KOPT-K1 (cell line): ENCODE results near the gene CASP7.

Source experiments
- H3K27ac ChIP-seq: fragments of 200-600 bp; sonication (generic); 2 replicates; pipeline ENCODE4 v1.5.1; 2016; ENCODE audit warnings: antibody characterized with exemption, mild to moderate bottlenecking, low read depth, low read length; ENCODE audit not compliant: poor library complexity, severe bottlenecking
- H3K36me3 ChIP-seq: fragments of 200-600 bp; sonication (generic); 2 replicates; pipeline ENCODE4 v1.5.1; 2017; ENCODE audit warnings: antibody characterized with exemption, mild to moderate bottlenecking, low read length, moderate library complexity; ENCODE audit not compliant: insufficient read depth
- H3K9me3 ChIP-seq: fragments of 200-600 bp; sonication (generic); 2 replicates; pipeline ENCODE4 v1.5.1; 2017; ENCODE audit warnings: antibody characterized with exemption, low read length, mild to moderate bottlenecking; ENCODE audit not compliant: insufficient read depth, poor library complexity, severe bottlenecking

CASP7 gene

GRCh38 chr10:113713640-113713982, 33.9 kb downstream of the CASP7 start:
- H3K9me3 ChIP-seq: no peaks in the 10 kb centered on the region
- H3K36me3 ChIP-seq: peaks cover 40% of the 10 kb centered on the region
- H3K27ac ChIP-seq: no peak overlapping the region

GRCh38 chr10:113716109-113716910, 36.6 kb downstream of the CASP7 start:
- no peaks in the 10 kb centered on the region for H3K9me3 ChIP-seq
- H3K36me3 ChIP-seq: peaks cover 36% of the 10 kb centered on the region; the same call in 1 of the 2 replicates

GRCh38 chr10:113718969-113719822, 39.5 kb downstream of the CASP7 start:
- Histone ChIP-seq H3K36me3 (peaks cover 54% of the 10 kb centered on the region), H3K9me3 (no peaks in the 10 kb centered on the region), H3K27ac (no peak overlapping the region)

More at GRCh38 chr10:113716109-113716910, 36.6 kb downstream of the CASP7 start:
- no peak overlapping the region for H3K27ac ChIP-seq

- Histone ChIP-seq H3K9me3 (no peaks in the 10 kb centered on the region), H3K27ac (no peak overlapping the region), H3K36me3 (peaks cover 60% of the 10 kb centered on the region)
These were observed 40.7 kb downstream of the CASP7 start for GRCh38 chr10:113720386-113720785.

DNA sequence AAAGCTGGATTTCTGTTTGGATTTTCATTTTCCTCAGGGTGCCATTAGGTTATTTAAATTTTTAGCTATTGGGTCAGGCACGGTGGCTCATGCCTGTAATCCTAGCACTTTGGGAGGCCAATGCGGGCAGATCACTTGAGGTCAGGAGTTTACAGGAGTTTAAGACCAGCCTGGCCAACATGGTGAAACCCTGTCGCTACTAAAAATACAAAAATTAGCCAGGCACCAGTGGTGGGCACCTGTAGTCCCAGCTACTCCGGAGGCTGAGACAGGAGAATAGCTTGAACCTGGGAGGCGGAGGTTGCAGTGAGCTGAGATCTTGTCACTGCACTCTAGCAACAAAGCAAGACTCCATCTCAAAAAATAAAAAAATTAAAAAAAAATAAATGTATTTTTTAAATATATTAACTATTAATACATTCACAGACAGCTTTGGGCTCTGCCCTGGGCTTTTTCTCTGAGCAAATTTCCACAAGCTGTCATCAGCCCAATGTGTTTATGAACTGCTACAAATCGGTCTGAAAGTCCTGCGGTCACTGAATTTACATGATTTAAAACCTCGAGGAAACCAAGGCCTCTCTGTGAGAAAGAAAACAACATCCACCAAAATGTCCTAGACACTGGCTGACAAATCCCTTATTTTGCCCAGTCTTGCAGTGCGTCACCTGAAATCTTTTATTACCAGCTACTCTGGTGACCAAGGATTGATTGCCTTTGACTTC, 52.6 kb downstream of the CASP7 start:
- no peak overlapping the region for H3K27ac ChIP-seq
- H3K9me3 ChIP-seq: no peaks in the 10 kb centered on the region
- peaks cover 35% of the 10 kb centered on the region for H3K36me3 ChIP-seq

DNA sequence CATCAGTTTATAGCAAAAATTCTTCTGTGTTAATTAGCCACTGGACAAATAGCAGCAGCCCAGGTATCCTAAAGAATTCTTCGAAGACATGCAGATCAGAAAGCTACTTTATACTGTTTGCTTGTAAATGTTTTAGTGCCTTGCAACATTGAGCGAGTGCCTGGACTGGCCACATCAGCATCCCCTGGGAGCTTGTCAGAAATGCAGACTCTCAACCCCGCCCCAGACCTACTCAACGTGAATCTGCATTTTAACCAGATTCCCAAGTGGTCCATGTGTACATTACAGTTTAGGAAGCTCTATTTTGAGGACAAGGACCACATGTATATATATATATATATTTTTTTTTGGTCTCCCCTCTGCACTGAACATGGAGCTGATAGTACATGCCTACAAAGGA, 53.3 kb downstream of the CASP7 start:
- H3K36me3 ChIP-seq: peaks cover 30% of the 10 kb centered on the region
- H3K27ac ChIP-seq: no peak overlapping the region
- H3K9me3 ChIP-seq: no peaks in the 10 kb centered on the region

DNA sequence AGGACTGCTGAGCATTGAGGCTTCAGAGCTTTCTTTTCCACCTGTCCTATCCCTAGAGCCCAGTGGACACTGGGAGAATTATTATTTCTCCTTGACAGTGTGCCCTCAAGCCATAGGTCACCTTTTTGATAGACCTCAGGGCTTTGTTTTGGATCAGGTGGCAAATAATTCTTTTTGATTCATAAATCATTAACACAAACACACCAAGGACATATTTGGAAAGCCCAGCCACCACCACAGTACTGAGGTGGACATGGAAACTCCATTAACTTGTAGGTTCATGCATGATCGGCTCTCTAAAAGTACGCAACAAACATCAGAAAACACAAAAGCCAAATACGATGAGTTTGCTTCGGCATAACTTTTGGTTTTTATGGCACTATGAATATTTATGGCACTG, 53.9 kb downstream of the CASP7 start:
- no peak overlapping the region for H3K27ac ChIP-seq
- peaks cover 24% of the 10 kb centered on the region for H3K36me3 ChIP-seq
- H3K9me3 ChIP-seq: no peaks in the 10 kb centered on the region

- Histone ChIP-seq H3K9me3 (no peaks in the 10 kb centered on the region), H3K36me3 (peaks cover under 1% of the 10 kb centered on the region), H3K27ac (no peak overlapping the region)
These were observed 56.2 kb downstream of the CASP7 start for GRCh38 chr10:113735913-113736312.

DNA sequence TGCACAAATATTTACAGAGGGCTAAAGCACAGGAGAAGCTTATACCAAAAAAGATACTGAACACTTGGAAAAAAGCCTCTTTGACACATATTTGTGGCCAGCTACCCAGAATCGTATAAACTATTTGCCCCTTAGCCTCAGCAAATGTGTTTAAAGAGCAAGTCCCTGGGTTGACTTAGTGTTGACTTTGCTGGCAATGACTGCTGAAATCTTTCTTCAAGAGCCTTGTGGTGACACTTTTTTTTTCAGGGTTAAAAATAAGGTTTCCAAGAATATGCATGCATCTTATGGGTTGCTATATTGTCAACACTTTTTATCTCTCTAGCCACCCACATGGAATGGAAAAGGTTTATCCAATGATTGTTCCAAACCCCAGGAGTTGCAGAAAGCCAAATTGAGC, 56.9 kb downstream of the CASP7 start:
- no peak overlapping the region for H3K27ac ChIP-seq
- no peaks in the 10 kb centered on the region; the same call in 1 of the 2 replicates for H3K36me3 ChIP-seq
- H3K9me3 ChIP-seq: no peaks in the 10 kb centered on the region

DNA sequence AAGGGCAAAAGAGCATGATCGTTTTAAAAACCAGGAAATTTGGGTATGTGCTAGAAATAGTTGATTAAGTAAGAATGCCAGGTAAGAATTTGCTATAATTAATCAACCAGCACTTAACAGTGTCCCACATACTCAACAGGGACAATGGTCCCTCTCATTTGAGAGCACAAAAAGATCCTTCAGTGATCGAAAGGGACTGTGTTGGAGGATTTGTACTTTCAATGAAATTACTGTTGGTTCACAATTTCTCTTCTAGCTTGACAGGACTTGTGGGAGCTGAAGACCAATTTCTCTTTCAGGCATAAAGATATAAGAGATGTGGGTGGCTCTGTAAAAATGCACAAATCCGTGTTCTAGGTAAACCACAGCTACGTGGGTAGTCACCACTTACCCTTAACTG, 59.3 kb downstream of the CASP7 start:
- H3K27ac ChIP-seq: no peak overlapping the region
- no peaks in the 10 kb centered on the region for H3K36me3 ChIP-seq
- H3K9me3 ChIP-seq: no peaks in the 10 kb centered on the region

DNA sequence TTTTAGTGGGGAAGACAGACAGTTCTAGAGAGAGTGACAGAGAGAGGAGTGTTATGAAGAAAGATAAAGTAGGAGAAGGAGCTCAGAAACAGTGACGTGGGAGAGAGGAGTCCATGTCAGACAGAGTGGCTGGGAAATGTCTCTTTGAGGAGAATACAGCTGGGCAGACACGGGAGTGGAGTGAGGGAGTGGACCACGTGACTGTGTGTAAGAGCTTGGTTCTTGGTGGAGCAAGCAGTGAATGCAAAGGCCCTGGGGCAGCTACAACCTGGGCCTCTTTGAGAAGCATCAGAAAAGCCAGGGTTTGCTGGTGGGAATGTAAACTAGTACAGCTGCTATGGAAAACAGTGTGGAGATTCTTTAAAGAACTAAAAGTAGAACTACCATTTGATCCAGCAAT, 59.9 kb downstream of the CASP7 start:
- Histone ChIP-seq H3K27ac (no peak overlapping the region), H3K36me3 (no peaks in the 10 kb centered on the region), H3K9me3 (no peaks in the 10 kb centered on the region)

DNA sequence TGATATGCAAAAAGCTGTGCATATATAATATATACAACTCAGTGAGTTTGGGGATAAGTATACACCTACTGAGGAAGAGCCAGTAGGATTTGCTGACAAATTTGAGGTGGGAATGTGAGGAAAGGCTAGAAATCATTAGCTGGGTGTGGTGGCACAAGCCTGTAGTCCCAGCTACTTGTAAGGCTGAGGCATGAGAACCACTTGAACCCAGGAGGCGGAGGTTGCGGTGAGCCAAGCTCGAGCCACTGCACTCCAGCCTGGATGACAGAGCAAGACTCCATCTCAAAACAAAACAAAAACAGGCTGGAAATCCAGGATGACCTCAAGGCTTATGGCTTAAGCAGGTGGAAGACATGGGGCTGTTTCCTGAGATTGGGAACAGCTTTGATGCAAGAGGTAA, 61.1 kb downstream of the CASP7 start:
- Histone ChIP-seq H3K27ac (no peak overlapping the region), H3K36me3 (no peaks in the 10 kb centered on the region), H3K9me3 (no peaks in the 10 kb centered on the region)

- Histone ChIP-seq H3K27ac (no peak overlapping the region), H3K36me3 (no peaks in the 10 kb centered on the region), H3K9me3 (no peaks in the 10 kb centered on the region)
These were observed 62.8 kb downstream of the CASP7 start for GRCh38 chr10:113742466-113742865.

DNA sequence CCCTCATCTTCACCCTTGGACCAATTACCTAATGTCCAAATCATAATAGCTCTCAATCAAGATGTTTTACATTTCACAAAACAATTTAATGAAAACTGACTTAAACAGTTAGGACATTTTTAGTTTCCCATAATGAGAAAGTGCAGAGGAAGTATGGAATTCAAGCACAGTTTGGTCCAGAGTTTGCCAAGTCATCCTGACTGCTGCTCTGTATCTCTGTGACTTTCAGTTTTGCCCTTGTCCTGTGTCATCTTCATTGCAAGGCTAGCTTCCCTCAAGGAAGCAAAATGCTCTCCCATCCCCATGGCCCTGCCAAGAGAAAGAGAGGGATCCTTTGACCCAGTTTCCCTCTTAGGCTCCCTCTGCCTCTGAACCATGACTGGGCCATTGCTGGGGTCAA, 63.9 kb downstream of the CASP7 start:
- H3K9me3 ChIP-seq: no peaks in the 10 kb centered on the region
- no peaks in the 10 kb centered on the region for H3K36me3 ChIP-seq
- H3K27ac ChIP-seq: no peak overlapping the region

DNA sequence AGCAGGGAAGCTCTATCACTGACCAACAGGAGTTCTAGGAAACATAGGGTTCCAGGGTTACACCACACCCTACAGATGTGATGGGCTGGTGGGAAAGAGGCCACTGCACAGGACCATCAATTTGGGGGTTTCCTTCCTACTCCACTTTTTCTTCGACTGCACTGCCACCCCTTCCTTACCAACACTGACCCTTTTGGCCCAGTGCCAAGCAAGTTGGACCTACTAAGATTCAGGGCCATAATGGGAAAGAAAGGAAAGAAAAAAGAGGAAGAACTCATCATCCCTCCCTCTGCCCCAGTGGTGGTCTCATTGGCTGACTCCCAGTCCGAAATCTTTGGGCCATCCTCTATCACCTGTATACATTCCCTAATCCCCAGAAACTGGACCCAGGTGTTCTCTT, 65.7 kb downstream of the CASP7 start:
- Histone ChIP-seq H3K27ac (no peak overlapping the region), H3K9me3 (no peaks in the 10 kb centered on the region)

More for the DNA sequence above, 65.7 kb downstream of the CASP7 start:
- H3K36me3 ChIP-seq: no peaks in the 10 kb centered on the region
